Measurements from ENCODE around the gene RBM17. TPM values are rescaled to one million over a fixed set of nuclear protein-coding genes. Genes with fewer than 3 reads are reported as not detected.

Gene RBM17
- total and polyA plus RNA-seq, 2 of the 13 experiments (the other 11 are each of a cell fraction or from before 2014, with no cell fraction given) = 30.7 to 77.5 TPM

GRCh38 chr10:6053816-6054631, 34.8 kb upstream of the RBM17 start (continued):
- TF ChIP-seq AKNA (CRISPR knock-in tag; IDR thresholded peaks at IDR 0.05; ENCODE audit: borderline replicate concordance) = no peak
- TF ChIP-seq PPARG (CRISPR knock-in tag; conservative IDR thresholded peaks at IDR 0.05) = no peak
- TF ChIP-seq HNF4G (IDR thresholded peaks at IDR 0.05; ENCODE audit: borderline replicate concordance, low read depth, low read length) = no peak
- no peak for TF ChIP-seq HNF4G (CRISPR knock-in tag; IDR thresholded peaks at IDR 0.05; ENCODE audit: borderline replicate concordance, low read depth)
- TF ChIP-seq, protein P1, sequence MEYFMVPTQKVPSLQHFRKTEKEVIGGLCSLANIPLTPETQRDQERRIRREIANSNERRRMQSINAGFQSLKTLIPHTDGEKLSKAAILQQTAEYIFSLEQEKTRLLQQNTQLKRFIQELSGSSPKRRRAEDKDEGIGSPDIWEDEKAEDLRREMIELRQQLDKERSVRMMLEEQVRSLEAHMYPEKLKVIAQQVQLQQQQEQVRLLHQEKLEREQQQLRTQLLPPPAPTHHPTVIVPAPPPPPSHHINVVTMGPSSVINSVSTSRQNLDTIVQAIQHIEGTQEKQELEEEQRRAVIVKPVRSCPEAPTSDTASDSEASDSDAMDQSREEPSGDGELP (IDR thresholded peaks at IDR 0.05; ENCODE audit: borderline replicate concordance, low read depth) = no peak
- no peak for TF ChIP-seq RNF2 (conservative IDR thresholded peaks at IDR 0.05; ENCODE audit: low read depth)
- no peak for TF ChIP-seq TOE1 (CRISPR knock-in tag; IDR thresholded peaks at IDR 0.05)
- TF ChIP-seq ZBTB8A (CRISPR knock-in tag; IDR thresholded peaks at IDR 0.05; ENCODE audit: borderline replicate concordance, low read depth) = no peak
- TF ChIP-seq MEIS2 (CRISPR knock-in tag; IDR thresholded peaks at IDR 0.05) = no peak
- no peak for TF ChIP-seq SYNCRIP (IDR thresholded peaks at IDR 0.05; ENCODE audit: insufficient read depth, low read depth, low read length)
- TF ChIP-seq ZNF484 (CRISPR knock-in tag; IDR thresholded peaks at IDR 0.05; ENCODE audit: borderline replicate concordance, low read depth) = no peak
- no peak for TF ChIP-seq ZNF30 (CRISPR knock-in tag; IDR thresholded peaks at IDR 0.05)
- no peak for TF ChIP-seq ZNF292 (CRISPR knock-in tag; IDR thresholded peaks at IDR 0.05; ENCODE audit: borderline replicate concordance, low read depth)
- TF ChIP-seq TRAFD1 (CRISPR knock-in tag; IDR thresholded peaks at IDR 0.05; ENCODE audit: borderline replicate concordance) = no peak
- no peak for TF ChIP-seq REST (IDR thresholded peaks at IDR 0.05; ENCODE audit: borderline replicate concordance in 1 of 2, low read depth in 1 of 2, low read length in 2 of 2)
- no peak for TF ChIP-seq MEF2D (CRISPR knock-in tag; IDR thresholded peaks at IDR 0.05)

Measured in HepG2 (cell line).